ENCODE results near the gene ARHGAP29. TPM values are rescaled to one million over a fixed set of nuclear protein-coding genes. Genes with fewer than 3 reads are reported as not detected.

Gene ARHGAP29
- total RNA-seq, 3 donors from 2014 or later (not counting 1 experiment from before 2014, with no cell fraction given): 0.07 TPM; not detected in 2

DNA sequence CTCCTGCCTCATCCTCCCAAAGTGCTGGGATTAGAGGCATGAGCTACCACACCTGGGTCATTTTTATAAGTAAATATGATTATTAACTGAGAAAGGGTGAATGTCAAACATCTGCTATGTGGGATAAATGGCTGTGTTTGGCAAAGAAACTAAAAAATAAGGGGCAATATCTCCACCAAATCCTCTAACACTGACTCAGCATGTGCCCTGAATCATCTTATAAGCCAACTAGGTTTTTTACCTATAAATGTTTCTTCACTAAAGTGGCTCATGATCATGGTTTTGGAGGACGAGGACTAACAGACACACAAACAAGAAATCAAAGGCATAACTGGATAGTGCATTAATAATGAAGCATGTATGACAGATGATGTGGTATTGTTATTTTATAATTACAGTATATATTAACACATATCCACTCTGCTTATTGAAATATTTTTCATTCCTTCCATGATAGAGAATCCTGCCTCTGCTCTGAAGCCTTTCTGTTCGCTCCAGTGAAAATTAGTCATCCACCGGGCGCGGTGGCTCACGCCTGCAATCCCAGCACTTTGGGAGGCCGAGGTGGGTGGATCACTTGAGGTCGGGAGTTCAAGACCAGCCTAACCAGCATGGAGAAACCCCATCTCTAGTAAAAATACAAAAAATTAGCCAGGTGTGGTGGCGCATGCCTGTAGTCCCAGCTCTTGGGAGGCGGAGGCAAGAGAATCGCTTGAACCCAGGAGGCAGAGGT, 11.7 kb upstream of the ARHGAP29 start:
- H3K4me1 Mint-ChIP-seq: peaks cover 13 to 14% of the 10 kb centered on the region in 2 donors
- peak overlapping the region; percentile 28 for H3K4me3 Mint-ChIP-seq
- H3K27ac Mint-ChIP-seq: no peak overlapping the region
- peaks cover 38 to 67% of the 10 kb centered on the region in 2 donors for H3K27me3 Mint-ChIP-seq (ENCODE audit: low read depth in 2 of 2)
- peaks cover 7% of the 10 kb centered on the region for H3K36me3 Mint-ChIP-seq
- TF ChIP-seq, protein P1, sequence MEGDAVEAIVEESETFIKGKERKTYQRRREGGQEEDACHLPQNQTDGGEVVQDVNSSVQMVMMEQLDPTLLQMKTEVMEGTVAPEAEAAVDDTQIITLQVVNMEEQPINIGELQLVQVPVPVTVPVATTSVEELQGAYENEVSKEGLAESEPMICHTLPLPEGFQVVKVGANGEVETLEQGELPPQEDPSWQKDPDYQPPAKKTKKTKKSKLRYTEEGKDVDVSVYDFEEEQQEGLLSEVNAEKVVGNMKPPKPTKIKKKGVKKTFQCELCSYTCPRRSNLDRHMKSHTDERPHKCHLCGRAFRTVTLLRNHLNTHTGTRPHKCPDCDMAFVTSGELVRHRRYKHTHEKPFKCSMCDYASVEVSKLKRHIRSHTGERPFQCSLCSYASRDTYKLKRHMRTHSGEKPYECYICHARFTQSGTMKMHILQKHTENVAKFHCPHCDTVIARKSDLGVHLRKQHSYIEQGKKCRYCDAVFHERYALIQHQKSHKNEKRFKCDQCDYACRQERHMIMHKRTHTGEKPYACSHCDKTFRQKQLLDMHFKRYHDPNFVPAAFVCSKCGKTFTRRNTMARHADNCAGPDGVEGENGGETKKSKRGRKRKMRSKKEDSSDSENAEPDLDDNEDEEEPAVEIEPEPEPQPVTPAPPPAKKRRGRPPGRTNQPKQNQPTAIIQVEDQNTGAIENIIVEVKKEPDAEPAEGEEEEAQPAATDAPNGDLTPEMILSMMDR (IDR thresholded peaks at IDR 0.05): no peak
- intact Hi-C loops (cut with micrococcal nuclease): no loop called here
- no peaks in the 10 kb centered on the region for H3K9me3 ChIP-seq (ENCODE audit: control insufficient read depth, insufficient read depth, low read length)
- ATAC-seq (no peak), DNase-seq (no peak)
- H3K4me3 ChIP-seq (ENCODE audit: low read length): no peak overlapping the region
- H3K27ac ChIP-seq (ENCODE audit: low read length): no peak overlapping the region
- no peaks in the 10 kb centered on the region for H3K36me3 ChIP-seq (ENCODE audit: control insufficient read depth, insufficient read depth, low read length)
- H3K9me3 Mint-ChIP-seq: no peaks in the 10 kb centered on the region
- 98% methylated on average over 6 of the region's 11 CpGs for WGBS (ENCODE audit: insufficient coverage)
- peaks cover 45% of the 10 kb centered on the region for H3K27me3 ChIP-seq (ENCODE audit: control insufficient read depth, insufficient read depth, low read length)
- H3K4me1 ChIP-seq (ENCODE audit: control insufficient read depth, insufficient read depth, low read length): peaks cover 5% of the 10 kb centered on the region

DNA sequence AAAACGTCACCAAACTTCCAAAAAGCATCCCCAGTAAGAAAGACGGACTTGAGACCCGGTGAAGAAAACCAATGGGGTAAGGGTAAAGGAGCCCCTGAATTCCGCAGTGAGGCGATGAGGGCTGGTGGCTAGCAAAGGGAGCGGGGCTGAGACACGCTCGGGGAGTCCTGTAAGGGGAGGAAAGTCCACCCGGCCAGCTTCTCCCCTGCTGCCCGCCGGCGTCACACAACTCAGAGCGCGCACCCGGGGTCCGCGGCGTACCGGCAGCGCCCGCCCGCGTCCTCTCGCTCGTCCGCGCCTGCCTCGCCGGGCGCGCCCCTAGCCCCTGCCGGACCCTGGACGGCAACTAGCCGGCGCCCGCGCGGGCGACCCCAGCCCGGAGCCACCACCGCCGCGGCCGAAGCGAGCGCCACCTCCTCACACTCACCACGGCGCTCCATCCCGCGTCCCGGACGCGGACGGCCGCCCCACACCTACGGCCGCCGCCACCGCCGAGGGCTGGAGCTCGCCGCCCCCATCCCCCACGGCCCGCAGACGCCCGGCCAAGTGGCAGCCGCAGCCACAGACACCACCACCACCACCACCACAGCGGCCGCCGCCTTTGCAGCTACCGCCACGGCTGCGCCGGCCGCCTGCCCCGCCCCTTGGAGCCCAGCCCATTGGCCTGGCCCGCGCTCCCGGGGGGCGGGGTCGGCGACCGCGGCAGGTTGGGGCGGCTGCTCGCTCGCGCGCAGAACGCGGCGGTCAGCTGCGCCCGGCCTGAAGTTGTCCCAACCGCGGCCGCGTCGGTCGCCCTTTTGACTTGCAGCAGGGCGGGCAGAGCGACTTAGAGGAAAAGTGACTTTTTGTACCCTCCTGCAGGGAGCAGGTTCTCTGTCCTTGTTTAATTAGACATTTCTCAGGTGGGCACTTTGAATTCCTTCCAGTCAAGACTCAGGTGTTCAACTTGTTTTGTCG, 10.0 kb upstream of the ARHGAP29 start:
- Mint-ChIP-seq H3K4me1 (peaks cover 13 to 14% of the 10 kb centered on the region in 2 donors), H3K27ac (no peak overlapping the region), H3K4me3 (peak overlapping the region; percentile 86), H3K27me3 (ENCODE audit: low read depth in 2 of 2) (peaks cover 55 to 81% of the 10 kb centered on the region in 2 donors), H3K9me3 (peaks cover 3 to 7% of the 10 kb centered on the region in 2 donors), H3K36me3 (peaks cover 25% of the 10 kb centered on the region)
- intact Hi-C loops (cut with micrococcal nuclease): no loop called here
- TF ChIP-seq, protein P1 (IDR thresholded peaks at IDR 0.05): no peak
- peak; percentile 18 to 71 (median 65) for ATAC-seq
- DNase-seq: peak in 1 of 2 donors; percentile 6
- no peaks in the 10 kb centered on the region for H3K9me3 ChIP-seq (ENCODE audit: control insufficient read depth, insufficient read depth, low read length)
- peaks cover 53% of the 10 kb centered on the region for H3K27me3 ChIP-seq (ENCODE audit: control insufficient read depth, insufficient read depth, low read length)
- peaks cover 5% of the 10 kb centered on the region for H3K4me1 ChIP-seq (ENCODE audit: control insufficient read depth, insufficient read depth, low read length)
- H3K36me3 ChIP-seq (ENCODE audit: control insufficient read depth, insufficient read depth, low read length): no peaks in the 10 kb centered on the region
- under 1% methylated on average over 103 of the region's 103 CpGs for WGBS (ENCODE audit: insufficient coverage)
- no peak overlapping the region for H3K27ac ChIP-seq (ENCODE audit: low read length)
- no peak overlapping the region for H3K4me3 ChIP-seq (ENCODE audit: low read length)

GRCh38 chr1:94246692-94247137, 9.3 kb upstream of the ARHGAP29 start:
- peaks cover 3 to 11% of the 10 kb centered on the region in 2 donors for H3K9me3 Mint-ChIP-seq
- Histone ChIP-seq H3K4me1 (ENCODE audit: control insufficient read depth, insufficient read depth, low read length) (peaks cover 5% of the 10 kb centered on the region), H3K9me3 (ENCODE audit: control insufficient read depth, insufficient read depth, low read length) (peaks cover 3% of the 10 kb centered on the region), H3K27me3 (ENCODE audit: control insufficient read depth, insufficient read depth, low read length) (peaks cover 59% of the 10 kb centered on the region), H3K4me3 (ENCODE audit: low read length) (no peak overlapping the region), H3K27ac (ENCODE audit: low read length) (no peak overlapping the region), H3K36me3 (ENCODE audit: control insufficient read depth, insufficient read depth, low read length) (no peaks in the 10 kb centered on the region)
- peaks cover 31% of the 10 kb centered on the region for H3K36me3 Mint-ChIP-seq
- peak overlapping the region; percentile 83 for H3K4me3 Mint-ChIP-seq
- DNase-seq (no peak), ATAC-seq (no peak)
- peaks cover 58 to 81% of the 10 kb centered on the region in 2 donors for H3K27me3 Mint-ChIP-seq (ENCODE audit: low read depth in 2 of 2)
- H3K27ac Mint-ChIP-seq: no peak overlapping the region
- peaks cover 13 to 14% of the 10 kb centered on the region in 2 donors for H3K4me1 Mint-ChIP-seq
- intact Hi-C loops (cut with micrococcal nuclease): no loop called here
- WGBS (ENCODE audit: insufficient coverage): 12% methylated on average over 6 of the region's 11 CpGs
- TF ChIP-seq, protein P1 (IDR thresholded peaks at IDR 0.05): no peak

All from natural killer cell (primary cell).